HG02798 (cell line): Measurements from ENCODE around the gene GPR135.

Experiments used
- ATAC-seq: cut with Tn5 transposase; IDR thresholded peaks from one replicate; pipeline ENCODE4 v1.9.1; 2021; ENCODE audit warnings: mild to moderate bottlenecking; ENCODE audit not compliant: unreplicated experiment, poor library complexity

The GPR135 gene

GRCh38 chr14:59425322-59425935 lies 39.8 kb downstream of the GPR135 start:
- ATAC-seq: no peak

- ATAC-seq: no peak
Measured at GRCh38 chr14:59424341-59425071, 40.7 kb downstream of the GPR135 start.

- no peak for ATAC-seq
Measured at GRCh38 chr14:59422069-59422881, 42.9 kb downstream of the GPR135 start.

GRCh38 chr14:59419303-59419702 lies 45.9 kb downstream of the GPR135 start:
- ATAC-seq: no peak

- no peak for ATAC-seq
Measured at GRCh38 chr14:59417311-59417710, 47.9 kb downstream of the GPR135 start.

GRCh38 chr14:59415836-59416602 lies 49.2 kb downstream of the GPR135 start:
- ATAC-seq: no peak
